CD14-positive monocyte (primary cell): ENCODE data around the gene SRD5A3. TPM values are rescaled to one million over a fixed set of nuclear protein-coding genes. Genes with fewer than 3 reads are reported as not detected.

Experiments used
- DNase-seq, 3 donors: peaks; one replicate each; pipeline ENCODE4 v3.0.0-alpha.2; 2011 to 2022
- H2AFZ ChIP-seq: 2 replicates; pipeline ENCODE4 v1.6.0; 2012; ENCODE audit warnings: mild to moderate bottlenecking, low read depth, low read length, inconsistent platforms; ENCODE audit not compliant: insufficient read depth, poor library complexity, severe bottlenecking
- H3K27ac ChIP-seq, 2 donors: 1 replicate in 1 of 2; 2 replicates in 1 of 2; pipeline ENCODE4 v1.5.1; 2012 to 2013; ENCODE audit warnings: low read length in 2 of 2, control low read depth in 1 of 2, inconsistent platforms in 1 of 2, low read depth in 1 of 2, mild to moderate bottlenecking in 1 of 2
- H3K27me3 ChIP-seq, 2 donors: one replicate each; pipeline versions ENCODE4 v1.6.0 to v1.6.1; 2011 to 2013; ENCODE audit warnings: low read length in 2 of 2; ENCODE audit not compliant: control insufficient read depth in 2 of 2, insufficient read depth in 2 of 2
- H3K36me3 ChIP-seq, 2 donors: replicated peaks in 1 of 2; 1 replicate in 1 of 2; 2 replicates in 1 of 2; pipeline versions ENCODE4 v1.5.1 to v1.6.1; 2012 to 2013; ENCODE audit warnings: low read length in 2 of 2, control low read depth in 1 of 2, inconsistent platforms in 1 of 2, mild to moderate bottlenecking in 1 of 2; ENCODE audit not compliant: insufficient read depth in 2 of 2, control insufficient read depth in 1 of 2
- H3K4me1 ChIP-seq, 2 donors: 1 replicate in 1 of 2; 2 replicates in 1 of 2; pipeline versions ENCODE4 v1.5.1 to v1.6.1; 2012 to 2013; ENCODE audit warnings: low read length in 2 of 2, control low read depth in 1 of 2, inconsistent platforms in 1 of 2, mild to moderate bottlenecking in 1 of 2, moderate library complexity in 1 of 2; ENCODE audit not compliant: insufficient read depth in 2 of 2, control insufficient read depth in 1 of 2
- H3K4me2 ChIP-seq: replicated peaks from 2 replicates; pipeline ENCODE3; 2012; ENCODE audit warnings: low read length, moderate library complexity, mild to moderate bottlenecking; ENCODE audit not compliant: poor library complexity, severe bottlenecking; ENCODE audit errors: extremely low read depth
- H3K4me3 ChIP-seq, 3 experiments: fragments of 200-600 bp in 1 of 3; sonication (generic) in 1 of 3; replicated peaks in 1 of 3; 1 replicate in 2 of 3; 2 replicates in 1 of 3; pipeline ENCODE4 v1.5.1; 2011 to 2013; ENCODE audit warnings: low read length in 3 of 3, mild to moderate bottlenecking in 3 of 3, control low read depth in 2 of 3, low read depth in 2 of 3, inconsistent platforms in 1 of 3, moderate library complexity in 1 of 3
- H3K79me2 ChIP-seq: 2 replicates; pipeline ENCODE4 v1.6.0; 2012; ENCODE audit warnings: mild to moderate bottlenecking, control low read depth, inconsistent platforms, low read length, moderate library complexity; ENCODE audit not compliant: insufficient read depth
- H3K9ac ChIP-seq: 2 replicates; pipeline ENCODE4 v1.6.0; 2017; ENCODE audit warnings: low read length, mild to moderate bottlenecking; ENCODE audit not compliant: insufficient read depth, poor library complexity, severe bottlenecking
- H3K9me3 ChIP-seq, 2 donors: replicated peaks in 1 of 2; 1 replicate in 1 of 2; 2 replicates in 1 of 2; pipeline versions ENCODE4 v1.5.1 to v1.6.1; 2012 to 2013; ENCODE audit warnings: low read length in 2 of 2, control low read depth in 1 of 2; ENCODE audit not compliant: control insufficient read depth in 1 of 2, insufficient read depth in 1 of 2
- H4K20me1 ChIP-seq: 2 replicates; pipeline ENCODE4 v1.6.0; 2012; ENCODE audit warnings: mild to moderate bottlenecking, low read length, control low read depth, moderate library complexity; ENCODE audit not compliant: insufficient read depth
- H3K27ac Mint-ChIP-seq, 7 donors: one replicate each; pipeline ENCODE4 v1.8.0; 2020; ENCODE audit warnings: mild to moderate bottlenecking in 7 of 7, mixed read lengths in 7 of 7, moderate library complexity in 6 of 7, inconsistent platforms in 2 of 7
- H3K27me3 Mint-ChIP-seq, 3 donors: one replicate each; pipeline ENCODE4 v1.8.0; 2021 to 2022; ENCODE audit warnings: low read depth in 3 of 3, mild to moderate bottlenecking in 3 of 3, mixed read lengths in 3 of 3, moderate library complexity in 3 of 3, inconsistent platforms in 1 of 3
- H3K36me3 Mint-ChIP-seq, 2 donors: one replicate each; pipeline ENCODE4 v1.8.0; 2020; ENCODE audit warnings: mixed read lengths in 2 of 2, inconsistent platforms in 1 of 2, mild to moderate bottlenecking in 1 of 2
- H3K4me1 Mint-ChIP-seq: one replicate; pipeline ENCODE4 v1.8.0; 2020; ENCODE audit warnings: mild to moderate bottlenecking, mixed read lengths
- H3K4me3 Mint-ChIP-seq, 2 donors: one replicate each; pipeline ENCODE4 v1.8.0; 2020; ENCODE audit warnings: mild to moderate bottlenecking in 2 of 2, mixed read lengths in 2 of 2, moderate library complexity in 1 of 2
- H3K9me3 Mint-ChIP-seq, 7 donors: one replicate each; pipeline ENCODE4 v1.8.0; 2020 to 2022; ENCODE audit warnings: mixed read lengths in 7 of 7, mild to moderate bottlenecking in 6 of 7, moderate library complexity in 6 of 7, inconsistent platforms in 2 of 7
- WGBS: methylation state at CpG from one replicate; pipeline ENCODE4 v1.1.5; 2013; ENCODE audit warnings: missing lambda C conversion rate; ENCODE audit not compliant: insufficient coverage; 5-methylcytosine and 5-hydroxymethylcytosine counted together
- intact Hi-C, 2 donors: fragments of 100-400 bp; cut with micrococcal nuclease; formaldehyde crosslinking; loops; one replicate each; pipeline versions ENCODE4 v1.15.0 to v1.15.1; 2023
- polyA plus RNA-seq, 3 donors: library from polyadenylated mRNA; depleted of rRNA in 1 of 3; unstranded in 2 of 3; stranded (reverse) in 1 of 3; fragments of 300-500 nt in 2 of 3; fragments of >200 nt in 1 of 3; fragmentation: Illumina TruSeq in 2 of 3; gene quantifications; 1 replicate in 2 of 3; 2 replicates in 1 of 3; pipeline ENCODE4 v1.2.3, GENCODE V29; 2012 to 2021
- TF ChIP-seq, protein P1 (sequence below): fragments of 200-600 bp; IDR thresholded peaks from one replicate; pipeline ENCODE4 v1.8.0; 2022; ENCODE audit warnings: antibody characterized with exemption, mild to moderate bottlenecking

SRD5A3 gene
- polyA plus RNA-seq, 3 donors: 5.9 to 26.2 (median 16.2) TPM

DNA sequence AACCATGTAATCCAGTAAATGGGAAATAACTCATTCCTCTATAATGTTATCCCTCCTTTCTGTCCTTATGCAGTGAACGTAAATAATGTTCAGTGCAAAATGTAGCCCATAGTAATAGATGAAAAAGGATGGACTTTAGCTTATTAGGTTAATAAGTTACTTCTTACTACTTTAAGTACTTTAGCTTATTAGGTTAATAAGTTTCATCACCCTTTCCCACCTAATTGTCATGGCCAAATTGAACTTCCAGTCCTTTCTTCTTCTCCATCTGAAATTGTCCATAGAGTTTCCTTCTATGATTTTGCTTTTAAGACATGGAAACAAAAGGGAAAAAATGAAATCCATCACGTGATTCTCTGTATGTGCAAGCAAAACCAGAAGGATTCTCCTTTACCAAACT, 34.5 kb downstream of the SRD5A3 start:
- TF ChIP-seq, protein P1, sequence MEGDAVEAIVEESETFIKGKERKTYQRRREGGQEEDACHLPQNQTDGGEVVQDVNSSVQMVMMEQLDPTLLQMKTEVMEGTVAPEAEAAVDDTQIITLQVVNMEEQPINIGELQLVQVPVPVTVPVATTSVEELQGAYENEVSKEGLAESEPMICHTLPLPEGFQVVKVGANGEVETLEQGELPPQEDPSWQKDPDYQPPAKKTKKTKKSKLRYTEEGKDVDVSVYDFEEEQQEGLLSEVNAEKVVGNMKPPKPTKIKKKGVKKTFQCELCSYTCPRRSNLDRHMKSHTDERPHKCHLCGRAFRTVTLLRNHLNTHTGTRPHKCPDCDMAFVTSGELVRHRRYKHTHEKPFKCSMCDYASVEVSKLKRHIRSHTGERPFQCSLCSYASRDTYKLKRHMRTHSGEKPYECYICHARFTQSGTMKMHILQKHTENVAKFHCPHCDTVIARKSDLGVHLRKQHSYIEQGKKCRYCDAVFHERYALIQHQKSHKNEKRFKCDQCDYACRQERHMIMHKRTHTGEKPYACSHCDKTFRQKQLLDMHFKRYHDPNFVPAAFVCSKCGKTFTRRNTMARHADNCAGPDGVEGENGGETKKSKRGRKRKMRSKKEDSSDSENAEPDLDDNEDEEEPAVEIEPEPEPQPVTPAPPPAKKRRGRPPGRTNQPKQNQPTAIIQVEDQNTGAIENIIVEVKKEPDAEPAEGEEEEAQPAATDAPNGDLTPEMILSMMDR: no peak
- Mint-ChIP-seq H3K4me1 (peaks cover 2% of the 10 kb centered on the region), H3K4me3 (no peak overlapping the region), H3K27ac (no peak overlapping the region), H3K9me3 (peaks cover 0 to 4% (median 0%) of the 10 kb centered on the region in 7 donors), H3K27me3 (peaks cover 0 to 2% (median 1%) of the 10 kb centered on the region in 3 donors), H3K36me3 (no peaks in the 10 kb centered on the region)
- H3K27ac ChIP-seq: no peak overlapping the region
- H3K9ac ChIP-seq: no peak overlapping the region
- intact Hi-C loops: no loop called here
- H3K79me2 ChIP-seq: no peaks in the 10 kb centered on the region
- H3K4me3 ChIP-seq: no peak overlapping the region
- no peak overlapping the region for H3K4me2 ChIP-seq
- DNase-seq: no peak
- no peaks in the 10 kb centered on the region for H3K27me3 ChIP-seq
- H4K20me1 ChIP-seq: no peaks in the 10 kb centered on the region
- no peaks in the 10 kb centered on the region for H3K36me3 ChIP-seq
- no peak overlapping the region for H2AFZ ChIP-seq
- no CpG with 5 or more reads among the region's 2 CpGs for WGBS
- no peaks in the 10 kb centered on the region for H3K4me1 ChIP-seq
- H3K9me3 ChIP-seq: no peaks in the 10 kb centered on the region

DNA sequence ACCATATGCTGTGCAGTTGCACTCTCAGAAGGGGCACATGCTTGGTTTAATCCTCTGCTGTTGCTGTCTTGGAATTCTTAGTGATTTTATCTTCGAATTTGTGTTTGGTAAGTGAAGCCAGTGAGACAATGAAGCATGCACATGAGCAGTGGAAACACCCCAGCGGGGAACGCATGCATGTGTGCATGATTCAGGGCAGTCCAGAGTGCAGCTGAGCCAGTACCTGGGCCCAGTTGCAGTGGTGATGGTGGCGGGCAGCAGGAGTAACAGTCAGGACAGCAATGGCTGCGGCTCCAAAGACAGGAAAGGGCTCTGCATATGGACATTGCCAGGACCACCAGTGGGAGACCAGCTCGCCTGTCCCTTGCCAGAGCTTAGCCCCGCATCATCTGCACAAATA, 35.5 kb downstream of the SRD5A3 start:
- Histone ChIP-seq H3K27ac (no peak overlapping the region), H3K27me3 (no peaks in the 10 kb centered on the region), H3K4me1 (no peaks in the 10 kb centered on the region), H3K4me3 (no peak overlapping the region), H2AFZ (no peak overlapping the region), H3K79me2 (no peaks in the 10 kb centered on the region), H3K9ac (no peak overlapping the region), H3K36me3 (no peaks in the 10 kb centered on the region), H3K4me2 (no peak overlapping the region), H3K9me3 (no peaks in the 10 kb centered on the region), H4K20me1 (no peaks in the 10 kb centered on the region)
- no peak overlapping the region for H3K27ac Mint-ChIP-seq
- H3K9me3 Mint-ChIP-seq: peaks cover 0 to 4% (median 0%) of the 10 kb centered on the region in 7 donors
- no peak overlapping the region for H3K4me3 Mint-ChIP-seq
- no peaks in the 10 kb centered on the region for H3K36me3 Mint-ChIP-seq
- intact Hi-C loops: no loop called here
- DNase-seq: no peak
- peaks cover 2% of the 10 kb centered on the region for H3K4me1 Mint-ChIP-seq
- peaks cover 0 to 2% (median 1%) of the 10 kb centered on the region in 3 donors for H3K27me3 Mint-ChIP-seq
- TF ChIP-seq, protein P1: no peak
- 93% methylated on average over 5 of the region's 7 CpGs for WGBS
